Right atrium auricular region (tissue), 2 donors: Measurements from ENCODE around the gene RCE1. TPM values are rescaled to one million over a fixed set of nuclear protein-coding genes. Genes with fewer than 3 reads are reported as not detected.

ENCODE experiments used
- DNase-seq: peaks from one replicate; pipeline ENCODE4 v3.0.0-alpha.2; 2019; ENCODE audit warnings: low spot score
- H3K27ac ChIP-seq, 2 donors: fragments of 200-600 bp; sonication (generic); 1 replicate in 1 of 2; 2 replicates in 1 of 2; pipeline ENCODE4 v1.5.1; 2016 to 2019
- H3K27me3 ChIP-seq, 2 donors: fragments of 200-600 bp; sonication (generic); one replicate each; pipeline versions ENCODE4 v1.5.1 to v1.6.0; 2017 to 2019
- H3K36me3 ChIP-seq: fragments of 200-600 bp; sonication (generic); one replicate; pipeline ENCODE4 v1.5.1; 2016
- H3K4me1 ChIP-seq, 2 donors: fragments of 200-600 bp; sonication (generic); one replicate each; pipeline versions ENCODE4 v1.5.1 to v1.6.0; 2017 to 2019
- H3K4me3 ChIP-seq, 2 donors: fragments of 200-600 bp; sonication (generic); 1 replicate in 1 of 2; 2 replicates in 1 of 2; pipeline ENCODE4 v1.5.1; 2017 to 2019; ENCODE audit warnings: mild to moderate bottlenecking in 1 of 2, moderate library complexity in 1 of 2
- H3K9me3 ChIP-seq, 2 donors: fragments of 200-600 bp; sonication (generic); one replicate each; pipeline ENCODE4 v1.5.1; 2019
- CTCF ChIP-seq, 2 donors: fragments of 200-600 bp; sonication (generic); IDR thresholded peaks; one replicate each; pipeline ENCODE4 v1.5.1; 2019; ENCODE audit warnings: antibody characterized with exemption in 2 of 2
- total RNA-seq, 2 donors: library from RNA; depleted of rRNA; stranded (reverse); fragments of >200 nt; gene quantifications; one replicate each; pipeline ENCODE4 v1.1.0, GENCODE V29; 2016

The RCE1 gene
- total RNA-seq, 2 donors from 2014 or later, result 6.4 to 8.1 TPM

- Histone ChIP-seq H3K27ac (no peak overlapping the region), H3K36me3 (no peaks in the 10 kb centered on the region), H3K27me3 (no peaks in the 10 kb centered on the region), H3K4me1 (no peaks in the 10 kb centered on the region), H3K4me3 (no peak overlapping the region), H3K9me3 (no peaks in the 10 kb centered on the region)
- no peak for TF ChIP-seq CTCF (IDR thresholded peaks at IDR 0.05)
- DNase-seq, result no peak
These were observed 25.7 kb downstream of the RCE1 start for GRCh38 chr11:66868726-66869566.

GRCh38 chr11:66869567-66869870, 26.3 kb downstream of the RCE1 start:
- Histone ChIP-seq H3K27me3 (no peaks in the 10 kb centered on the region), H3K4me3 (no peak overlapping the region), H3K4me1 (no peaks in the 10 kb centered on the region), H3K27ac (no peak overlapping the region), H3K9me3 (no peaks in the 10 kb centered on the region), H3K36me3 (no peaks in the 10 kb centered on the region)
- TF ChIP-seq CTCF (IDR thresholded peaks at IDR 0.05), result no peak
- DNase-seq, result no peak

GRCh38 chr11:66870131-66870530, 26.9 kb downstream of the RCE1 start:
- no peak for TF ChIP-seq CTCF (IDR thresholded peaks at IDR 0.05)
- Histone ChIP-seq H3K27ac (no peak overlapping the region), H3K9me3 (no peaks in the 10 kb centered on the region), H3K4me1 (no peaks in the 10 kb centered on the region), H3K27me3 (no peaks in the 10 kb centered on the region), H3K4me3 (no peak overlapping the region), H3K36me3 (no peaks in the 10 kb centered on the region)
- no peak for DNase-seq

- Histone ChIP-seq H3K27ac (no peak overlapping the region), H3K4me3 (no peak overlapping the region), H3K27me3 (no peaks in the 10 kb centered on the region), H3K9me3 (no peaks in the 10 kb centered on the region), H3K36me3 (no peaks in the 10 kb centered on the region), H3K4me1 (no peaks in the 10 kb centered on the region)
- no peak for TF ChIP-seq CTCF (IDR thresholded peaks at IDR 0.05)
- no peak for DNase-seq
These were observed 27.6 kb downstream of the RCE1 start for GRCh38 chr11:66870616-66871520.

- no peak overlapping the region for H3K27ac ChIP-seq
- no peaks in the 10 kb centered on the region for H3K27me3 ChIP-seq
- H3K9me3 ChIP-seq, result no peaks in the 10 kb centered on the region
- no peaks in the 10 kb centered on the region for H3K4me1 ChIP-seq
- no peak for DNase-seq
- no peak for TF ChIP-seq CTCF (IDR thresholded peaks at IDR 0.05)
- no peaks in the 10 kb centered on the region for H3K36me3 ChIP-seq
- no peak overlapping the region for H3K4me3 ChIP-seq
These were observed 28.3 kb downstream of the RCE1 start for GRCh38 chr11:66871521-66871901.
